GM21576 (cell line): Measurements from ENCODE around the gene COG7.
"Not testable (repeated sequence)": the region's sequence is repeated elsewhere in the genome, so short reads cannot be mapped to it uniquely, and the experiment has no call there.

Source experiments
- ATAC-seq: cut with Tn5 transposase; IDR thresholded peaks from one replicate; pipeline ENCODE4 v1.9.1; 2021; ENCODE audit warnings: mild to moderate bottlenecking, moderate library complexity; ENCODE audit not compliant: unreplicated experiment

The COG7 gene

GRCh38 chr16:23388786-23389185 lies 64.2 kb downstream of the COG7 start:
- ATAC-seq = no peak

GRCh38 chr16:23387666-23388065 lies 65.3 kb downstream of the COG7 start:
- ATAC-seq = no peak

- ATAC-seq = no peak
Measured at GRCh38 chr16:23385441-23385840, 67.5 kb downstream of the COG7 start.

GRCh38 chr16:23384878-23385277 lies 68.1 kb downstream of the COG7 start:
- ATAC-seq = no peak

- ATAC-seq = no peak
Measured at GRCh38 chr16:23383881-23384280, 69.1 kb downstream of the COG7 start.

GRCh38 chr16:23382279-23382678 lies 70.7 kb downstream of the COG7 start:
- ATAC-seq = no peak

- ATAC-seq = not testable (repeated sequence)
Measured at GRCh38 chr16:23381702-23382101, 71.3 kb downstream of the COG7 start.

- ATAC-seq = no peak
Measured at GRCh38 chr16:23380501-23380951, 72.5 kb downstream of the COG7 start.

- ATAC-seq = no peak
Measured at GRCh38 chr16:23379707-23380106, 73.3 kb downstream of the COG7 start.

GRCh38 chr16:23378921-23379320 lies 74.1 kb downstream of the COG7 start:
- ATAC-seq = no peak

- no peak for ATAC-seq
Measured at GRCh38 chr16:23378256-23378655, 74.7 kb downstream of the COG7 start.

- ATAC-seq = no peak
Measured at GRCh38 chr16:23377071-23377931, 75.7 kb downstream of the COG7 start.

- no peak for ATAC-seq
Measured at GRCh38 chr16:23375643-23376042, 77.3 kb downstream of the COG7 start.

GRCh38 chr16:23374721-23375510 lies 78.1 kb downstream of the COG7 start:
- ATAC-seq = no peak

- no peak for ATAC-seq
Measured at GRCh38 chr16:23373436-23374219, 79.4 kb downstream of the COG7 start.

GRCh38 chr16:23371368-23371767 lies 81.6 kb downstream of the COG7 start:
- no peak for ATAC-seq

- no peak for ATAC-seq
Measured at GRCh38 chr16:23369416-23369815, 83.6 kb downstream of the COG7 start.

- ATAC-seq = no peak
Measured at GRCh38 chr16:23368469-23368868, 84.5 kb downstream of the COG7 start.

- no peak for ATAC-seq
Measured at GRCh38 chr16:23367988-23368387, 85.0 kb downstream of the COG7 start.

GRCh38 chr16:23367564-23367963 lies 85.4 kb downstream of the COG7 start:
- no peak for ATAC-seq

- not testable (repeated sequence) for ATAC-seq
Measured at GRCh38 chr16:23366341-23366740, 86.6 kb downstream of the COG7 start.
